SK-N-SH treated with all-trans-retinoic acid at 6 μM for 48 hours (cell line): ENCODE results near the gene TRIM66.

Experiments used
- BACH2 ChIP-seq: fragments of 250-450 bp; sonication (Bioruptor Pico); IDR thresholded peaks from 2 replicates; pipeline ENCODE4 v1.9.0; 2021; ENCODE audit warnings: mild to moderate bottlenecking, borderline replicate concordance
- CREB5 ChIP-seq: fragments of 250-450 bp; sonication (Bioruptor Pico); IDR thresholded peaks from 2 replicates; pipeline ENCODE4 v1.5.1; 2020; ENCODE audit warnings: low read depth, mild to moderate bottlenecking, moderate library complexity
- CSRNP3 ChIP-seq: fragments of 250-450 bp; sonication (Bioruptor Pico); IDR thresholded peaks from 2 replicates; pipeline ENCODE4 v1.5.1; 2021; ENCODE audit warnings: mild to moderate bottlenecking, moderate library complexity
- ESRRG ChIP-seq: fragments of 250-450 bp; sonication (Bioruptor Pico); IDR thresholded peaks from 2 replicates; pipeline ENCODE4 v1.6.1; 2021; ENCODE audit warnings: mild to moderate bottlenecking
- ISL1 ChIP-seq: fragments of 250-450 bp; sonication (Bioruptor Pico); IDR thresholded peaks from 2 replicates; pipeline ENCODE4 v2.1.2; 2022; ENCODE audit warnings: mild to moderate bottlenecking, moderate library complexity
- OSR1 ChIP-seq: fragments of 250-450 bp; sonication (Bioruptor Pico); IDR thresholded peaks from 2 replicates; pipeline ENCODE4 v1.8.0; 2022; ENCODE audit warnings: moderate library complexity, mild to moderate bottlenecking, inconsistent platforms
- RARB ChIP-seq: fragments of 250-450 bp; sonication (Bioruptor Pico); IDR thresholded peaks from 2 replicates; pipeline ENCODE4 v1.8.0; 2021; ENCODE audit warnings: mild to moderate bottlenecking, moderate library complexity
- SNAI2 ChIP-seq: fragments of 250-450 bp; sonication (Bioruptor Pico); IDR thresholded peaks from 2 replicates; pipeline ENCODE4 v1.5.0; 2020; ENCODE audit warnings: mild to moderate bottlenecking, moderate library complexity
- TSHZ2 ChIP-seq: fragments of 250-450 bp; sonication (Bioruptor Pico); IDR thresholded peaks from 2 replicates; pipeline ENCODE4 v1.5.0; 2020; ENCODE audit warnings: mild to moderate bottlenecking, moderate library complexity
- ZC3H10 ChIP-seq: fragments of 250-450 bp; sonication (Bioruptor Pico); IDR thresholded peaks from 2 replicates; pipeline ENCODE4 v1.5.1; 2021; ENCODE audit warnings: mild to moderate bottlenecking, moderate library complexity
- ZFP3 ChIP-seq: fragments of 250-450 bp; sonication (Bioruptor Pico); IDR thresholded peaks from 2 replicates; pipeline ENCODE4 v1.5.0; 2020; ENCODE audit warnings: mild to moderate bottlenecking, moderate library complexity
- ZNF70 ChIP-seq: fragments of 450-650 bp; formaldehyde crosslinking; IDR thresholded peaks from 2 replicates; pipeline ENCODE4 v1.5.0; 2020; ENCODE audit warnings: mild to moderate bottlenecking, moderate library complexity
- TF ChIP-seq, protein P1 (sequence below): fragments of 250-450 bp; sonication (Bioruptor Pico); IDR thresholded peaks from 2 replicates; pipeline ENCODE4 v1.8.0; 2020; ENCODE audit warnings: mild to moderate bottlenecking, moderate library complexity, borderline replicate concordance

GRCh38 chr11:8712506-8712905 is 30.0 kb upstream of the TRIM66 start:
- TF ChIP-seq CSRNP3 (CRISPR knock-in tag) (no peak), ZC3H10 (CRISPR knock-in tag) (no peak), ZFP3 (no peak), SNAI2 (CRISPR knock-in tag) (no peak), OSR1 (no peak), RARB (CRISPR knock-in tag) (no peak), ISL1 (CRISPR knock-in tag) (no peak), BACH2 (no peak), TSHZ2 (no peak), ZNF70 (CRISPR knock-in tag) (no peak), CREB5 (CRISPR knock-in tag) (no peak), ESRRG (CRISPR knock-in tag) (no peak)
- TF ChIP-seq, protein P1, sequence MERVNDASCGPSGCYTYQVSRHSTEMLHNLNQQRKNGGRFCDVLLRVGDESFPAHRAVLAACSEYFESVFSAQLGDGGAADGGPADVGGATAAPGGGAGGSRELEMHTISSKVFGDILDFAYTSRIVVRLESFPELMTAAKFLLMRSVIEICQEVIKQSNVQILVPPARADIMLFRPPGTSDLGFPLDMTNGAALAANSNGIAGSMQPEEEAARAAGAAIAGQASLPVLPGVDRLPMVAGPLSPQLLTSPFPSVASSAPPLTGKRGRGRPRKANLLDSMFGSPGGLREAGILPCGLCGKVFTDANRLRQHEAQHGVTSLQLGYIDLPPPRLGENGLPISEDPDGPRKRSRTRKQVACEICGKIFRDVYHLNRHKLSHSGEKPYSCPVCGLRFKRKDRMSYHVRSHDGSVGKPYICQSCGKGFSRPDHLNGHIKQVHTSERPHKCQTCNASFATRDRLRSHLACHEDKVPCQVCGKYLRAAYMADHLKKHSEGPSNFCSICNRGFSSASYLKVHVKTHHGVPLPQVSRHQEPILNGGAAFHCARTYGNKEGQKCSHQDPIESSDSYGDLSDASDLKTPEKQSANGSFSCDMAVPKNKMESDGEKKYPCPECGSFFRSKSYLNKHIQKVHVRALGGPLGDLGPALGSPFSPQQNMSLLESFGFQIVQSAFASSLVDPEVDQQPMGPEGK, result no peak
